GM18511 (cell line): Measurements from ENCODE around the gene MMP25.
A peak's percentile ranks its signal among the peaks of the same experiment; 100 is the strongest.

ENCODE experiments used
- ATAC-seq: cut with Tn5 transposase; IDR thresholded peaks from one replicate; pipeline ENCODE4 v1.9.1; 2021; ENCODE audit warnings: mild to moderate bottlenecking, moderate library complexity; ENCODE audit not compliant: unreplicated experiment

MMP25 gene, protein sequence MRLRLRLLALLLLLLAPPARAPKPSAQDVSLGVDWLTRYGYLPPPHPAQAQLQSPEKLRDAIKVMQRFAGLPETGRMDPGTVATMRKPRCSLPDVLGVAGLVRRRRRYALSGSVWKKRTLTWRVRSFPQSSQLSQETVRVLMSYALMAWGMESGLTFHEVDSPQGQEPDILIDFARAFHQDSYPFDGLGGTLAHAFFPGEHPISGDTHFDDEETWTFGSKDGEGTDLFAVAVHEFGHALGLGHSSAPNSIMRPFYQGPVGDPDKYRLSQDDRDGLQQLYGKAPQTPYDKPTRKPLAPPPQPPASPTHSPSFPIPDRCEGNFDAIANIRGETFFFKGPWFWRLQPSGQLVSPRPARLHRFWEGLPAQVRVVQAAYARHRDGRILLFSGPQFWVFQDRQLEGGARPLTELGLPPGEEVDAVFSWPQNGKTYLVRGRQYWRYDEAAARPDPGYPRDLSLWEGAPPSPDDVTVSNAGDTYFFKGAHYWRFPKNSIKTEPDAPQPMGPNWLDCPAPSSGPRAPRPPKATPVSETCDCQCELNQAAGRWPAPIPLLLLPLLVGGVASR

DNA sequence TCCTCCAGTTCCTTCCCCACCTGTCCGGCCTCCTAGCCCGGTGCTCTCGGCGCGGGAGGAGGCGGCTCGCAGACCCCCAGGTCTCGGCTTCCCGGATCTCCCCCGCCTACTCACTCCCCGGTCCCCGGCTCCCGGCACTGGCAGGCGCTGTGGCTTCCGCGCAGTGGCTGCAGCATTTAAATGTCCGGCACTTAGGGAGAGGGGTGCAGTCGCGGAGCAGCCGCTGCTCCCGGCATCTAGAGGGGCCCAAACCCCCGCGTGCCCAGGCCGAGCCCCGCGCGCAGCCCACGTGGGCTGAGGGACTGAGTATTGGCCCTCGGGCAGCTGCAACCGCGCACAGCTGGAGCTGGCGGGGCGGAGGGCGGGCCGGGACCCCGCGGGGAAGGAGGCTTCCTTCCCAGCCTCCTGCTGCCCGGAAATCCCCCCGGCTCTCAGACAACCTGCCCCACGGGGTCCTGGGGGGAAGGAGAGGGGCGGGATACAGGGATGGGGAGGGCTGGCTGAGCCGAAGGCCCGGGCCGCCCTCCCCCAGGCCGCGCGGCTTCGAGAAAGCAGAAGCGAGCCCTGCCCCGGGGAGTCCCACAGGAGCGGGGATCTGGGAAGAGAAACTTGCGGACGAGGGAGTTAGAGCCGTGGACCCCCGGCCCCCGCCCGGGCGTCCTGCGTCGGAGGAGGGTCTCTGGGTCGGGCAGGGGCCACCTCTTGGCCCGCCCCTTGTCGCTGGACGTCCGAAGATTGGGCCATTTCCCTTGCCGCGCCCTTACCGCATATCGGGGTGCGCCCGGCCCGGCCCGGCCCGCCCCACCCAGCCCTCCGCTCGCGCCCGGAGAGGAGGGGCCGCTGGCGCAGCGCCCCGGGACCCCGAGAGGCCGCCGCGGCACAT lies at the start of gene MMP25:
TSS of gene MMP25 (plus strand) at position 804 of the 883 bp plus-strand sequence. CDS start 357 bp downstream, outside the sequence.
- no peak for ATAC-seq

DNA sequence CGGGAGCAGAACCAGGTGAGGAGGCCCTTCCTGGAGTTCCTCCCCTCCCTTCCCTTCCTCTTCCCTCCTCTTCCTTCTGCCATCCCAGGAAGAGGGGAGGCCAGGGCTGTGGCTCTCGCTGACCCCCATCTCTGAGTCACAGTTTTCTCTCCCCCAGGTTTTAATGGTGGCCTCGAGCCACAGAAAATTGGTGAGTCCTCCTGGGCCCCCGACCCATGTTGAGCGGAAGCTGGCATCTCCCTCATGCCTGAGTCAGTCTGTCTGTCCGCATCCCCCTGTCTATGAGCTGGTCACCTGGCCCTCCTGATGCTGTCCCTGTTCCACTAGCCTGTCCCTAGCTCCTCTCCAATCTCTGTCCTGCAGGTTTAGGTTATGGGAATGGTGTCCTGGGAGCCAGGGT lies 46.4 kb upstream of the MMP25 start:
- no peak for ATAC-seq

DNA sequence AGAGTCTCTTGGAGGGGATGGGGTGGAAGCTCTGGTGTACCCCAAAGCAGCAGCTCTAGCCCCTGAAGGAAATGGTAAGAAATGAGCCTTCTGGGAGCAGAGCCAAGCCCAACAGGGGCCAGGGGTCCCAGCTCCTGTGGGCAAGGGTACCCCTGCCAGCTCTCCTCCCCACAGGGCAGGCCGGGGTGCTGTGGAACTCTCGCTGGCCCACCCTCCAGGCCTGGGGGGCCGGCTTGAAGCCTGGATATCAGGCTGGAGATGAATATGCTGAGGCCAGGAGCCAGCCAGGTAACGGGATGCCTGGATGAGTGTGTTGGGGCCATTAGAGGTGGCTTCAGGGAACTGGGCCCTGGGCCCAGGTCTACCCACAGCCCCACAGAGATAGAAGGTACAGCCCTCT lies 45.8 kb upstream of the MMP25 start:
- no peak for ATAC-seq

DNA sequence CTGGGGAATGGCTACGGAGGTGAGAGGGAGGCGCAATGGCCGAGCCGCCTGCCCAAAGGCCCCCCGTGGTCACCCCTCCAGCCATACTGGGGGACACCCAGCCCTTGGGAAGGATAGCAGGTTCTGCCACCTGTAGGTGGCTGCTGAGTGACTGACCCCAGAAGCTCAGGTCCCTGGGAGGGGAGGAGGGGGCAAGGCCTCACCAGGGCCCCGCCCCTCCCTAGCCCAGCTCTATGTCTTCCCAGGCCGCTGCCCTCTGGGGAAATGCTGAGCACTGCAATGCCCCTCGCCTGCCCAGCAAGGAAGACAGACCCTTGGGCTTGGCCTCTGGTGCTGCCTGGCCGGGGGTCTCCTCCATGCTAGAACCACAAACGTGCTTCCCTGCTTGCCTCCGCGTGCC lies 45.0 kb upstream of the MMP25 start:
- ATAC-seq, result no peak

DNA sequence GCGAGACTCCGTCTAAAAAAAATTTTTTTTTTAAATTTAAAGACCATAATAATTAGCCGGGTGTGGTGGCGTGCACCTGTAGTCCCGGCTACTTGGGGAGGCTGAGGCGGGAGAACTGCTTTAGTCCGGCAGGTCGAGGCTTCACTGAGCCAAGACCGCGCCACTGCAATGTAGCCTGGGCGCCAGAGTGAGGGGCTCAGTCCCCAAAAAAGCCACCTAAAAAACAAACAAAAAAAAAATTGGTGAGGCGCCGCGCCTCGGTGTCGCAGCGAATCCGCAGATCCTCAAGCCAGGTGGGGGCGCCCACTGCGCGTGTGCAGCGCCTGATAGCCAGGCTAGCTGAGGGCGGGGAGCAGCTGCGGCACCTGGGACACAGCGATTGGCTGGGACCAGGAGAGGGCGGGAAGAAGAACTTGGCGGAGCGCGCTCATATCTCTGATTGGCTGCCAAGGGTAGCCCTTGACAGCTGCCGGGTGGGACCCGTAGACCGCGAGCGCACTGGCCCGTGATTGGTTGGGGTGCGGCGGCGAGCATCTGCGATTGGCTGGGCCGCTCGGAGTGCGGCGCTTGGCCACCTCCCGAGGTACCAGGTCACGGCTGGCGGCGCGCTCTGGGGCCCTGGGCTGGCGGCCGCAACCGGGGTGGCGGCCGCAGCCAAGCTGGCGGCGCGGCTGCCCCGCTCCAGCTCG lies 42.6 kb upstream of the MMP25 start:
- peak; percentile 95 for ATAC-seq

DNA sequence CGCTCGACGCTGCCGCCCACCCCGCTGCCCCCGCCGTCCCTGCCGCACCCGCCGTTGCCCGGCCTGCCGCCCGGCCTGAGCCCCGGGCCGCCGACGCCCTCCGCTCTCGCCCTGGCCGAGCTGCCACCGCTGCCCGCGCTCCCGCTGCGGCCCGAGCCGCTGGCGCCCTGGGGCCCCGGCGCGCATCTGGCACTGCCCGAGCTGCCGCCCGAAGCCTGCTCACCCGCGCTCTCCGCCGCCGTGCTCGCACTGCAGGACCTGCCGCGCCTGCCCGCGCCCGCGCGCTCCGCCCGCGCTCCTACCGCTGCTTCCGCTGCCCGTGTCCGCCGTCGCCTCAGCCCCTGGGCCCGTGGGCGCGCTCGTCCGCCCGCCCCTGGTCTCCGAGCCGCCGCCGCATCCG lies 42.0 kb upstream of the MMP25 start:
- ATAC-seq, result peak; percentile 19

DNA sequence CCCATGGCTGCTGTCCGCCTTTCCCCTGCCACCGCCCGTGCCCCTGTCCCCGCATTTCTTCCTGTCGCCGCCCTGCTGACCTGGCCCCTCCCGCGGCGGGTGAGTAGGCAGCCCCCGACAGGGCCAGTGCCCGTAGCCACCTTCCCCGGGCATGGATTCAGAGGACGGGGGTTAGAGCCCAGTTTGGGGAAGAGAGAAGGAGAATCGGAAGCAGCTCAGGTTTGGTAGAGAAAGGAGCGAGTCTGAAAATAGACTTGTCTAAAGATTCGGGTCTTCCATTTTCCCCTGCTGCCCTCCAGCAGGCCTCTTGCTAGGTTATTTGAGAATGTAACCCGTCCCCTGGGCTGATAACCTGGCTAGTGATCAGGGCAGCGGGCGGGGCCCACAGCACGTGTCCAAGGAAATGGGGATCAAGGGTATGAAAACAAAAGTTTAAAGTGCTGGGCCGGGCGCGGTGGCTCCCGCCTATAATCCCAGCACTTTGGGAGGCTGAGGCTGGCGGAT lies 41.5 kb upstream of the MMP25 start:
- ATAC-seq, result no peak

DNA sequence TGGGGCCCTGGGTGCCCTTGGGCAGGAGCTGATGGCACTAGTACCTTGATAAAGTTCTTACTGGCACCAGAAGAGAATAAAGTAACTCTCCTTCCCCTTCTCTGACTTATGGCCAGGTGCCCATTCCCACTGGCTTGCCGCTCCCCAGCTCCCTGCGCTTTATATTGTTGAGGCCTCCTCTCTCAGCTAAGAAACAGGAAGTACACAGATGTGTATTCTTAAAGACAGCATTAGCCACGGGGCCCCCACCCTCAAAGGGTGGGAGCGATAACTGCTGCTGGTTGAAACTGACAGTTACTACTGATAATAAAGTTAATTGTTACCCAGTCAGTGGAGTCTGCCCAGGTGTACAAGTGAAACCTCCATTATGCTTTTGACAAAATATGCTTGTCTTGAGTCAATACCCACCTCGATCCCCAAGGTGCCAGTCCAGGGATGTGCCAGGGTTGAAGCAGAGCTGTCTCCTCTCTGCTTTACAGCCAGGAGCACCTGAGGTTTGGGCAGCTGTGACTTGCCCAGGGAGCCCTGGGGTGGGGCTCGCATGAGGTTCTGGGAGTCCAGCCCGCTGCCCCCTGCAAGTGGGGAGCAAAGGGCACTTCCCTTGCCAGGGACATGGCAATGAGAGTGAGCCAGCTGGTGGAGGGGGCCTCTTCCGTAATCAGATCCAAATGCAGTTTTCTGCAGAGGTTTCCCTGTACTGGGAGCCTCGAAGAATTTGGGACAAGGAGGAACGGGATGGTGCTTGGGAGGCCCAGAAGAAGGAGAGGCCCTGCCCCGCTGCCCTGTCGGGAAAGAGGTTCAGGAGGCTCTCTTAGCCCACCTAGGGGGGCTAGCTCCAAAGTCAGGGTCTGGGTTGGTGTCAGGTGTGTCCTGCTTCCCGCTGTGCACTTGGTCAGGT lies 39.1 kb upstream of the MMP25 start:
- no peak for ATAC-seq

DNA sequence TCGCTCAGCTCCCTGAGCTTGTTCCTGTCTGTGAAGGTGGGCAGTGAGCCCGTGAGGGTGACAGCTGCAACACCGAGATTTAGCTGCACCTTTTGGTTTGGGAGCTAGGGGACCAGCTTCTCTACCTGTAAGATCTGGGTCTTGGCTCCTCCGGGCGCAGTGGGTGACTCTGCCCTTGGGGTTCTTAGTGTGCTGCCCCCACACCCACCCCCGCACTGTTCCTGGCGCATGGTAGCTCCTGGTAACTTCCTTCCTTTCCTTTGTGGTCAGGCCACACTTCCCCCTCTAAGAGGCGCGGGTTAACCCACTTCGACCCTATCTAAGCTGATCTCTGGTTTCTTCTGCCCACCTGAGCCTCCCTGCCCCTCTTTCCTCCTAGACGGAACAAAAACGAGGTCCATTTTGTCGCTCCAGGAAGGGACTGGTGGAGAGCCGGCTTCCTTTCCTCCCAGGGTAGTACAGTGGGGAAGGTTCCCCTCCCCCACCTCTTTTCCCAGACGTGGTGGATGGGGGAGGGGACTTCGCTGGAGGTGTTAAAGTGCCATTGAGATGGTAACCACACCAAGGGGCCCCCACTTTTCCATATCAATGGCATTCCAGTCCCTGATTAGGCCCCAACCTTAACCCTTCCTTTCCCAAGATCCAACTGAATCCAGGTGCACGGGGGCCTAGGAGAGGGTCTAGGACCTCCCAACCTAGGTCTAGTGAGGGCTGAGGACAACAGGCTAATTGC lies 38.2 kb upstream of the MMP25 start:
- no peak for ATAC-seq

DNA sequence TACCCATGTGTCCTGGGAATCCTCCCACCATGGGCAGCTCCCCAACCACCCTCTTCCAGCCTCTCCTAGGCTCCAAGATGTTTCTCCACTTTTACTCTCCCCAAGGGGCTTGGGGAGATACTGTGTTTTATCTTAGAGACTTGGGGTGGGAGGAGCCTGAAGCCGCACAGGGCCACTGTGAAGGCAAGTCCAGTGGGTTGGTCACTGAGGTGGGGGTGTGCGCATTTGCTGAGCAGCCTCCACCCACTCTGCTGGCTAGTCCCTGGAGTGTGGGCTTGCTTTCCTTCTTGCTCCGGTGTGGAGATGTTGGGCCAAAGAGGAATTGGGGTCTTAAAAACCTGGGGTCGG lies 37.7 kb upstream of the MMP25 start:
- no peak for ATAC-seq

DNA sequence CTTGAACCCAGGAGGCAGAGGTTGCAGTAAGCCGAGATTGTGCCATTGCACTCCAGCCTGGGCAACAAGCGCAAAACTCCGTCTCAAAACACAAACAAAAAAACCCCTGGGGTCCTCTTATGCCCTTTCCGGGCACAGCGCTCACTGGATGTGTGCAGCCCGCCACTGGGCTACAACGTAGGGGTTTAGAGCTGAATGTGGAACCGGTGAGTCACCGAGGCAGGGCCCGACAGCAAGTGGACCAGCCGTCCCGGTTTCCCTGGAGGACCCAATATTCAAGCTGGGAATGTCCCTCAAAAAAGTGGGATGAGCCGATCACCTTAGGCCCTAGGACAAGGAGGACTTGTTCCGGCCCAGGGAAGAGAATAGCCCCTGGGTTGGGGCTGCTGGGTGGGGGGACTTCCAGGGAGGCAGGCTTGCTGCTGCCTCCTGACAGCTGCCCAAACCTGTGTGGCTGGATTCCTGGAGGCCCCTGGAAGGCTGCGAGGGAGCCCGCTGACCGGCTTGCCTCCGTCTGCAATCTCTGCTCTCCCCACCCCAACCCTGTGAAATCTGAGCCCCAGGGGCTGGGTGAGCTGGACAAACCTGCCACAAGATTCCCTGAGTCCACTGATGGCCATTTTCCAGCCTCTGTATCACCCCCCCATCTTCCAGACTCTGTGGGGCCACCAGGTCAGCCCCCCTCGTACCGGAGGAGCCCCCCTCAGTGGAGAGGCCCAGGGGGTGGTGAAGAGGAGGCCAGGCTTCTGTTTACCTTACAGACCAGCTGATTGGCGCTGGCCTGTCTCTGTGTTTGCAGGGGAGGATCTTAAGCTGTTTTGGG lies 36.6 kb upstream of the MMP25 start:
- ATAC-seq, result no peak

DNA sequence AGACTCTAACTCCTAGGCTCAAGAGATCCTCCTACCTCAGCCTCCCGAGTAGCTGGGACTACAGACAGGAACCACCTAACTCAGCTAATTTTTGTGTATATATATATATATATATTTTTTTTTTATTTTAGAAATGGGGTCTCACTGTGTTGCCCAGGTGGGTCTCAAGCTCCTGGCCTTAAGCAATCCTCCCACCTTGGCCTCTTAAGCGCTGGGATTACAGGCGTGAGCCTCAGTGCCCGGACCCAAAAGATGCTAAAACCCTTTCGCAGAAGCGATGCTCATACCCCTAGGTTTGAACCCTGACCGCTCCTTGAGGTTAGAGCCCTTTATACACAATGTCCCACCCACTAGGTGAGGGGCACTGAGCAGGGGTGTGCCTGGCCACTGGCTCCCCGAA lies 35.9 kb upstream of the MMP25 start:
- ATAC-seq, result no peak

DNA sequence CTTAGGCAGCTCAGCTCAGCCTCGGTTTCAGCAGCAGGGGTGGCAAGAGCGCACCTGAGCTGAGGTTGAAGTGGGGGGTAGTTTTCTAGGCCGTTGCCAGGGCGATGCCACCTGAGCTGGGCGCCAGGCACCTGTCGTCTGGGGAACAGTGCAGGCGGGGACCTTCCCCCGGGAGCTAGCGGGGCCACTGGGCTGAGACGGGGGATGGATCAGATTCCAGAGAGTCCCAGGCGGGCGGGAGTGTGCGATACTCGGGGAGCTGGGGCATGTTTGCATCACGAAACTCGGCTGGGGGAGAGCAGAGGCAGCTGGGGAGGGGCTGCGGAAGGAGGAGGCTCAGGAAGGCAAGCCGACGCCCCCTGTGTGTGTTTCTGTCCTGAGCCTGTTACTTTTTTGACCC lies 34.1 kb upstream of the MMP25 start:
- no peak for ATAC-seq

DNA sequence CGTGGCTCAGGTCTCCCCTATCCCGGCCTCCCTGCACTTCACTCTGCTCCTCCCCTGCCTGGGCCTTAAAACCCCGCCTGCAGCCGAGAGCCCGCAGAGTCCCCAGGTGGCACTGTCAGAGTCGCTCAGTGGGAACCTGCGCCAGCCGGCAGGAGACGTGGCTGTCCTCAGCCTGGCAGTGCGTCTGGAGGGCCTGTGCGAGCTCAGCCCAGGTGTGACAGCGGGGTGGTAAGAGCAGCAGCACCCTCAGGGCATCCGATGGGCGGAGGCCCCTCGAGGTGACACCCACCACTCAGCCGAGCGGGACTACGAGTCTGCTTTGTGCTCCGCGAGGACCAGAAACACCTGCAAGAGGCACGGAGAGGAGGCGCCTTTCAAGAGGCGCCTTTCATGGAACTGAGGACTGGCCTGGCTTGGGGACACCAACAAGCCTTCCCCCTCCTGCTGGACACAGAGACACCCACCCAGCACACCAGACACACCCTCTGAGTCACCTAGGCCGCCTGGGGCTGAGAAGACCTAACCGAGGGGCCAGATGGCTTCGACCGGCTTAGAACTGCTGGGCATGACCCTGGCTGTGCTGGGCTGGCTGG lies 33.4 kb upstream of the MMP25 start, which contains the start of gene CLDN9:
TSS of gene CLDN9 (plus strand) at position 96 of the 593 bp plus-strand sequence. CDS start at position 536, 440 bp downstream.
- no peak for ATAC-seq

DNA sequence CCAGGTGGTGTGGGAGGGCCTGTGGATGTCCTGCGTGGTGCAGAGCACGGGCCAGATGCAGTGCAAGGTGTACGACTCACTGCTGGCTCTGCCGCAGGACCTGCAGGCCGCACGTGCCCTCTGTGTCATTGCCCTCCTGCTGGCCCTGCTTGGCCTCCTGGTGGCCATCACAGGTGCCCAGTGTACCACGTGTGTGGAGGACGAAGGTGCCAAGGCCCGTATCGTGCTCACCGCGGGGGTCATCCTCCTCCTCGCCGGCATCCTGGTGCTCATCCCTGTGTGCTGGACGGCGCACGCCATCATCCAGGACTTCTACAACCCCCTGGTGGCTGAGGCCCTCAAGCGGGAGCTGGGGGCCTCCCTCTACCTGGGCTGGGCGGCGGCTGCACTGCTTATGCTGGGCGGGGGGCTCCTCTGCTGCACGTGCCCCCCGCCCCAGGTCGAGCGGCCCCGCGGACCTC lies 32.8 kb upstream of the MMP25 start:
- ATAC-seq, result no peak

DNA sequence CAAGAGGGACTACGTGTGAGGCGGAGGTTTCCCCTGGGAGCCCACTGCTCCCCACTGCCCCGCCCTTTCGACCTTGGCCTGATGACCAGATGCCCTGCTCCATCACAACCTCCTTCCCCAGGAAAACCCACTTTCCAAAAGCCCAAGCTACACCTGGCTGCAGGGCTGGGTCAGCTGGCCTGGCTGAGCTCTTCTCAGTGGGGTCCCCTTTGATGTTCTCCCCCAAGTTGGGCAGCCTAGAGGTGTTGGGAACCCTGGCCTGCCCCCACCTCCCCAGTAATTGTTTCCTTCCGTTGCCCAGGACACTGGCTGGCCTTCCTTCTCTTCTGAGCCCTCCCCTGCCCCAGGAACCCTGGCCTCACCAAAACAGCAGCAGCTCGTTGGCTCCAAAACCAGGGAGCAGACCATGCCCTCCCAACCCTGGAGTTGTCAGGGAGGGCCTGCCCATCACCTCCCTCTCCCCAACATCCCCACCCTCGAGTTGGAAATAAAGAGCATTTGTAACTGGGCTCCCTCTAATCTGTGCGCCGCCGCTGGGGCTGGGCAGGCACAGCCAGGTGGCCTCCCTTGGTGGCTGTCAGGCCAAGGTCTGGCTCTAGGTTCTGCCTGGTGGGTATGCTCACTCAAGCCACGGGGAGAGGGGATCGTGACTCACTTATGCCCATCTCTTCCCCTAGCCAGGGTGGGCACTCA lies 32.2 kb upstream of the MMP25 start:
- ATAC-seq, result no peak

DNA sequence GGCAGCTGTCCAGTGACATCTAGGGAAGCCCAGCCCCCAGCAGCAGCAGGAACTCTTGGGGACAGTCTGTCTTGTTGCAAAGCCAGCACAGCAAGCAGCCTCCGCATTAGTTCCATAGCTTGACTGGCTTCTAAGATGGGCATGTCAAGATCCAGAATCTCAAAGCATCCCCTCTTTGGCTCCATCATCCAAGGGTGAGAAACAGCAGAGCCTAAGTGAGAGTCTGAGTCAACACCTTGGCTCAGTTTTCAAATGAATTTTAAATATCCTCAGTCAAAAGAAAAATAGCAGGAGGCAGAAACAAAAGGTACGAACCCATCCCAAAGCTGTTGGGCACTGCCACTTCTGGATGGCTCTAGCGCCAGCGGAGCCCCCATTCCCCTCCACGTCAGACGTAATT lies 31.4 kb upstream of the MMP25 start:
- ATAC-seq, result no peak
